Measurements from ENCODE around the gene METAP2.
"Not testable (repeated sequence)": the region's sequence is repeated elsewhere in the genome, so short reads cannot be mapped to it uniquely, and the experiment has no call there.

METAP2 gene

GRCh38 chr12:95465275-95465674 is 8.7 kb upstream of the METAP2 start:
- TF ChIP-seq, protein P1, sequence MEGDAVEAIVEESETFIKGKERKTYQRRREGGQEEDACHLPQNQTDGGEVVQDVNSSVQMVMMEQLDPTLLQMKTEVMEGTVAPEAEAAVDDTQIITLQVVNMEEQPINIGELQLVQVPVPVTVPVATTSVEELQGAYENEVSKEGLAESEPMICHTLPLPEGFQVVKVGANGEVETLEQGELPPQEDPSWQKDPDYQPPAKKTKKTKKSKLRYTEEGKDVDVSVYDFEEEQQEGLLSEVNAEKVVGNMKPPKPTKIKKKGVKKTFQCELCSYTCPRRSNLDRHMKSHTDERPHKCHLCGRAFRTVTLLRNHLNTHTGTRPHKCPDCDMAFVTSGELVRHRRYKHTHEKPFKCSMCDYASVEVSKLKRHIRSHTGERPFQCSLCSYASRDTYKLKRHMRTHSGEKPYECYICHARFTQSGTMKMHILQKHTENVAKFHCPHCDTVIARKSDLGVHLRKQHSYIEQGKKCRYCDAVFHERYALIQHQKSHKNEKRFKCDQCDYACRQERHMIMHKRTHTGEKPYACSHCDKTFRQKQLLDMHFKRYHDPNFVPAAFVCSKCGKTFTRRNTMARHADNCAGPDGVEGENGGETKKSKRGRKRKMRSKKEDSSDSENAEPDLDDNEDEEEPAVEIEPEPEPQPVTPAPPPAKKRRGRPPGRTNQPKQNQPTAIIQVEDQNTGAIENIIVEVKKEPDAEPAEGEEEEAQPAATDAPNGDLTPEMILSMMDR (IDR thresholded peaks at IDR 0.05; ENCODE audit: low read depth, low read length), result no peak
- H3K4me3 ChIP-seq (ENCODE audit: low read depth, low read length), result no peak overlapping the region
- in situ Hi-C loops (cut with HindIII; ENCODE audit: low sequenced_read_pairs), result no loop called here
- no peak for DNase-seq (ENCODE audit: low read depth, low spot score)

GRCh38 chr12:95470300-95470699 is 3.7 kb upstream of the METAP2 start:
- TF ChIP-seq, protein P1 (IDR thresholded peaks at IDR 0.05; ENCODE audit: low read depth, low read length), result no peak
- H3K4me3 ChIP-seq (ENCODE audit: low read depth, low read length), result no peak overlapping the region
- DNase-seq (ENCODE audit: low read depth, low spot score), result no peak
- in situ Hi-C loops (cut with HindIII; ENCODE audit: low sequenced_read_pairs), result no loop called here

DNA sequence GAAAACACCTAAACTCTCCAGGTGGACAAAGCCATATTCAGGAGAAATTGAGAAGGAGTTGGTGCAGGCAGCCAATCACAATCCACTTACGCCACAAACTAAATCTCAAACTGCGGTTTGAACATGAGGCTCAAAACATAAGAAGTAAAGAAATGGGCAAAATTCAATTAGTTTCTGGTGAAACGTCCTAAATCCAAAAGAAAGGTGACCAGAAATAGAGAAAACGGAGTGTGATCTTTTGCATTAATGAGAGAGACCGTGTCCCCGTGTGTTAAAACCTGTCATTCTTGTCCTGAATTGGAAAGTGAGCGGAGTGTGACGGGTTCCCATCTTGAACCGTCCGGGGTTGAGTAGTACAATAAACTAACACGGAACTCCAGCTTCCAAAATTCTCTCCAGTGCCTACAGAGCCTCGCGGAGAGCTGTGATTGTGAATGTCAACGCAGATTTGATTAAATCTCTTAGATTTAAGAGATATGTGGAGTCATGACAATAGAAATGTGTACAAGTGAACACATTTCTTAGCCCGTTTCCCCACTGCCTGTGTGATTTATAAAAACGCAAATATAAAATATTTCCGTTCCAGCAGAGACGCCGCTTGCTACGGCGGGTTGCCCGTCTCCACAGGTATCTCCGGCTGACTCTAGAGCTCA is 595 bp upstream of the METAP2 start:
- TF ChIP-seq, protein P1 (IDR thresholded peaks at IDR 0.05; ENCODE audit: low read depth, low read length), result no peak
- peak overlapping the region; percentile 98 for H3K4me3 ChIP-seq (ENCODE audit: low read depth, low read length)
- peak; percentile 70 for DNase-seq (ENCODE audit: low read depth, low spot score)
- in situ Hi-C loops (cut with HindIII; ENCODE audit: low sequenced_read_pairs), result no loop called here

- peak; percentile 7 for DNase-seq (ENCODE audit: low read depth, low spot score)
- H3K4me3 ChIP-seq (ENCODE audit: low read depth, low read length), result peak overlapping the region; percentile 98
- TF ChIP-seq, protein P1 (IDR thresholded peaks at IDR 0.05; ENCODE audit: low read depth, low read length), result no peak
- in situ Hi-C loops (cut with HindIII; ENCODE audit: low sequenced_read_pairs), result no loop called here
Observed at GRCh38 chr12:95474660-95474958, 657 bp downstream of the METAP2 start.

DNA sequence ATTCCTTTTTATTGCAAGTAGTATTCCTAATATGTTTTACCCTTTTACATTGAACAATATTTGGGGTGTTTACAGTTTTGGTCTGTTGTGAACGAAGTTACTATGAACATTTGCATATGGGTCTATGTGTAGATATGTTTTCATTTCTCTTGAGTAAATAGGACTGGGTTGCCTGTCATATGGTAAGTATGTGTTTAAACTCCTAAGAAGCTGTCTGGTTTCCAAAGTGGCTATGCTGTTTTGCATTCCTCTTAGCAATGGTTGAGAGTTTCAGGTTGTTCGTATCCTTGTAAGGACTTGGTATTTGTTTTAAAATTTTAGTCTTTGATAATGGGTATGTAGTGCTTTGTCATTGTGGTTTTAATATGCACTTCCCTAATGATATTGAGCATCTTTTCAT is 6.3 kb downstream of the METAP2 start:
- no peak overlapping the region for H3K4me3 ChIP-seq (ENCODE audit: low read depth, low read length)
- TF ChIP-seq, protein P1 (IDR thresholded peaks at IDR 0.05; ENCODE audit: low read depth, low read length), result no peak
- in situ Hi-C loops (cut with HindIII; ENCODE audit: low sequenced_read_pairs), result no loop called here
- peak; percentile 46 for DNase-seq (ENCODE audit: low read depth, low spot score)

GRCh38 chr12:95481072-95481471 is 7.1 kb downstream of the METAP2 start:
- in situ Hi-C loops (cut with HindIII; ENCODE audit: low sequenced_read_pairs), result no loop called here
- DNase-seq (ENCODE audit: low read depth, low spot score), result no peak
- H3K4me3 ChIP-seq (ENCODE audit: low read depth, low read length), result no peak overlapping the region
- TF ChIP-seq, protein P1 (IDR thresholded peaks at IDR 0.05; ENCODE audit: low read depth, low read length), result no peak

DNA sequence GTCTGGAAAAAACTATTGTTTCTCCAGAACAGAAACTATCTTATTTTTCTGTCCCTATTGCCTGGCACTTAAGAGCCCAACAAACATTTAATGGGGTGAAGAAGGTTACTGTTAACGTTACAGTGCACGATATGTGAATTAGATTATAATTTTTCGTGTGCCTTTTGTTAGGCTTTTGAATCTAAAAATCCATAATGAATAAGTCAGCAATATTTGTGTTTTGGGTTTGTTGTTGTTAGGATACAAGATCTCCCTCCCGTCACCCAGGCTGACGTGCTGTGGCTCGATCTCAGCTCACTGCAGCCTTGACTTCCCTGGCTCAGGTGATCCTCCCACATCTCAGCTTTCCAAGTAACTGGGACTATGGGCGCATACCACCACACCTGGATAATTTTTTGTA is 7.9 kb downstream of the METAP2 start:
- TF ChIP-seq, protein P1 (IDR thresholded peaks at IDR 0.05; ENCODE audit: low read depth, low read length), result no peak
- in situ Hi-C loops (cut with HindIII; ENCODE audit: low sequenced_read_pairs), result no loop called here

DNA sequence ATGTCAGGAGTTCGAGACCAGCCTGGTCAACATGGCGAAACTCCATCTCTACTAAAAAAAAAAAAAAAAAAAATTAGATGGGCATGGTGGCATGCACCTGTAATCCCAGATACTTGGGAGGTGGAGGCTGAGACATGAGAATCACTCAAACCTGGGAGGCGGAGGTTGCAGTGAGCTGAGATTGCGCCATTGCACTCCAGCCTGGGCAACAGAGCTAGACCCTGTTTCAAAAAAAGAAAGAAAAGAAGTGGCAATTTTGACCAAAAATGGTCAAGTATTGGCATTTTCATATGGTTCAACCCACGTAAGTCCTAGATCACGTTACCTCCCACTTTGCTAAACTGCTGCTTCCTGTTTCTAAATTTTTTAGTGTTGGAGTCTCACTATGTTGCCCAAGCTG is 8.6 kb downstream of the METAP2 start:
- in situ Hi-C loops (cut with HindIII; ENCODE audit: low sequenced_read_pairs); H3K4me3 ChIP-seq (ENCODE audit: low read depth, low read length); DNase-seq (ENCODE audit: low read depth, low spot score): not testable (repeated sequence)

More for the DNA sequence above, 7.9 kb downstream of the METAP2 start:
- no peak for DNase-seq (ENCODE audit: low read depth, low spot score)
- no peak overlapping the region for H3K4me3 ChIP-seq (ENCODE audit: low read depth, low read length)

All from astrocyte of the spinal cord (primary cell).